Lung microvascular endothelial cell (primary cell): Measurements from ENCODE around the gene UPP2. TPM values are rescaled to one million over a fixed set of nuclear protein-coding genes. Genes with fewer than 3 reads are reported as not detected.

Experiments
- DNase-seq, 2 donors: peaks; one replicate each; pipeline versions ENCODE4 v3.0.0 to v3.0.0-alpha.2; 2010; ENCODE audit warnings: low read depth in 2 of 2
- total RNA-seq: library from RNA; depleted of rRNA; stranded (reverse); fragments of >200 nt; gene quantifications from 2 replicates; pipeline ENCODE4 v1.2.1, GENCODE V29; 2014

UPP2 gene
- total RNA-seq, 1 donor from 2014 or later = not detected

DNA sequence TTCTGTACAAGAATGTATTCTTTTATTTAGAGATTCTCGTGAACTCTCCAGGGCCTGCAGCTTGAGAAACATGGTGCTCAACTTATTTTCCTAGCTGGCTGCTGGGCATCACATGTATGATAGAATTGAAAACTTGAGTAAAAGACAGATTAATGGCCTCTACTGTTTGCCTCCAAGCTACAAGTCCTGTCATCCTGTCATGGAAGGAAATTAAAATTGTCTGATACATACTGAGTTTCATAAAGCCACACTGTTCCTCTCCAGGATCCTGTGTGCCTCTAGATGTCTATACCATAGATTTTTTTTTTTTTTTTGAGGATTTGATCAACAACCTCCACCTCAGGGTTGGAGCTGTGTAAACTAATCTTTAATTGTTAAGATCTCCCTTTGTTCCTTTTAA, 38.5 kb downstream of the UPP2 start:
- no peak for DNase-seq

- no peak for DNase-seq
Measured at GRCh38 chr2:158142165-158142564, 40.5 kb downstream of the UPP2 start.

DNA sequence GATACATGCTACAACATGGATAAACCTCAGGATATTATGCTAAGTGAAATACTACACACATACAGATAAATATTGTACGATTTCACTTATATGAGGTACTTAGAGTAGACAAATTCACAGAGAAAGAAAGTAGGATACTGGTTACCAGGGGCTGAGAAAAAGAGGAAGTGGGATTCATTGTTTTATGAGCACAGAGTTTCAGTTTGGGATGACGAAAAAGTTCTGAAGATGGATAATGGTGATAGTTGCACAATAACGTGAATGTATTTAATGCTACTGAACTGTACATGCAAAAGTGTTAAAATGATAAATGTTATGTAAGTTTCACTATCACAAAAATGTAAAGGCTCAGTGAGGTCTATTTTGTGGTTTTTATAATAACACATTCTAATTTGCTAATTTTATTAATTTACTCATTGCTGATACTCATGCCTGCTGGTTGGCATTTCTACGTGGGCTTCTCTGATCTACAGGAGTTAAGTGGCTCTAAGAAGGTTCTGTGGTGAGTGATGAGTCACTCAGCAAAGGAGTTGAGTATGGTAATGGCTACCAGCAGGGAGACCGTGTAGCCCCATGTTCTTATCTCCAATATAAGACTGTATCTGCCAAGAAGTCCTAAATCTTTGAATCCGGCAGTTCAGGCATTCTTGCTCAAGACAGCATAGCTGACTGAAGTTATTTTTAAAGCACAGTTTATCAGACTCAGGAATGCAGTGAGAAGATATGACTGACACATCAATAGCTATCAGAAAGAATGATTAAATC, 41.1 kb downstream of the UPP2 start:
- no peak for DNase-seq

- DNase-seq = no peak
Measured at GRCh38 chr2:158143703-158144360, 42.2 kb downstream of the UPP2 start.

GRCh38 chr2:158144914-158145625, 43.4 kb downstream of the UPP2 start:
- no peak for DNase-seq

DNA sequence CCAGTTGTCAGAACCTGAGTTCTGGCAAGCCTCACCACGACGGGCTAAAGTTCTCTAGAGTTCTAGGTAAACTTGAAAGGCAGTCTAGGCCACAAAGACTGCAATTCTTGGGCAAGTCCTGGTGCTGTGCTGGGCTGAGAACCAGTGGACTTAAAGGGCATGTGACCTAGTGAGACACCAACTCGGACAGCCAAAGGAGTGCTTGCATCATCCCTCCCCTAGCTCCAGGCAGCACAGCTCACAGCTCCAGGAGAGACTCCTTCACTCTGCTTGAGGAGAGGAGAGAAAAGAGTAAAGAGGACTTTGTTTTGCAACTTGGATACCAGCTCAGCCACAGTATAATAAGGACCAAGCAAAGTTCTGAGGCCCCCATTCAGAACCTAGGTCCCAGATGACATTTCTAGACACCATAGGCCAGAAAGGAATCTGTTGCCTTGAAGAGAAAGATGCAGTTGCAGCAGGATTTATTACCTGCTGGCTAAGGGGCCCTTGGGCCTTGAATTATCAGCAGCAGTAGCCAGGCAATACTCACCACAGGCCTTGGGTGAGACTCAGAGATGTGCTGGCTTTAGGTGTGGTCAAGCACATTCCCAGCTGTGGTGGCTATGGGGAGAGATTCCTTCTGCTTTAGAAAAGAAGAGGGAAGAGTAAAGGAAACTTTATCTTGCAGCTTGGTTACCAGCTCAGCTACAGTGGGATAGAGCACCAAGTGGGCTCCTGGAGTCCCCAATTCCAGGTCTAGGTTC, 51.8 kb downstream of the UPP2 start:
- DNase-seq = no peak

DNA sequence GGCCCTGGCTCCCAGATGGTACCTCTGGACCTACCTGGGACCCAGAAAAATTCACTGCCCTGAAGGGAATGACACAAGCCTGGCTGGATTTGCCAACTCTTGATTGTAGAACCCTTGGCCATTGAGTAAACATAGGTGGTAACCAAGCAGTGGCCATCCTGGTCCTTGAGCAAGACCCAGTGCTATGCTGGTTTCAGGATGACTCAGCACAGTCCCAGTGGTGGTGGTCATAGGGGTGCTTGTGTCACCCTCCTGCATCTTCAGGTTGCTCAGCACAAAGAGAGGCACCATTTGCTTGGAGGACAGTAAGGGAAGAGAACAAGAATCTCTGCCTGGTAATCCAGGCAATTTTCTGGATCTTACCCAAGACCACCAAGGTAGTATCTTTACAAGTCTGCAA, 52.9 kb downstream of the UPP2 start:
- DNase-seq = no peak

GRCh38 chr2:158172719-158173118, 71.0 kb downstream of the UPP2 start:
- DNase-seq = no peak

- DNase-seq = no peak
Measured at GRCh38 chr2:158174495-158174894, 72.8 kb downstream of the UPP2 start.

- DNase-seq = no peak
Measured at GRCh38 chr2:158174956-158175355, 73.3 kb downstream of the UPP2 start.

GRCh38 chr2:158178646-158179045, 77.0 kb downstream of the UPP2 start:
- no peak for DNase-seq

GRCh38 chr2:158179660-158180059, 78.0 kb downstream of the UPP2 start:
- DNase-seq = peak; percentile 51 to 70

DNA sequence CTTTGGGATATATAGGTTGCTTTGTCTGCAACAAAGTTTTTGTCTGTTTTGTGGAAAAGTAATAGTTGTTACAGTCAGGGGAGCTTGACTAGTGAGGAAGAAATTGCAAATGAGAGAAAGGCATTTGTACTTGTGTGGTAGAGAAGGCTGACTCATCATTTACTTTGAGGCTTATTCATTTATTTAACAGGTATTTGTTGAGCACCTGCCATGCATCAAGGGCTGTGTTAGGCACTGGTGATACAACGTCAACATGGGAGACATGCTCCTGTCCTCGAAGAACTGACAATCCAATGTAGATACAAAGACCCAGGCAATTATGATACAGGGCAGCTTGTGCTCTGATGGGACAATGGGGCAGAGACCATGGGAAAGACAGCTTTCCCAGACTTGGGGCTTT, 79.5 kb downstream of the UPP2 start:
- DNase-seq = no peak

DNA sequence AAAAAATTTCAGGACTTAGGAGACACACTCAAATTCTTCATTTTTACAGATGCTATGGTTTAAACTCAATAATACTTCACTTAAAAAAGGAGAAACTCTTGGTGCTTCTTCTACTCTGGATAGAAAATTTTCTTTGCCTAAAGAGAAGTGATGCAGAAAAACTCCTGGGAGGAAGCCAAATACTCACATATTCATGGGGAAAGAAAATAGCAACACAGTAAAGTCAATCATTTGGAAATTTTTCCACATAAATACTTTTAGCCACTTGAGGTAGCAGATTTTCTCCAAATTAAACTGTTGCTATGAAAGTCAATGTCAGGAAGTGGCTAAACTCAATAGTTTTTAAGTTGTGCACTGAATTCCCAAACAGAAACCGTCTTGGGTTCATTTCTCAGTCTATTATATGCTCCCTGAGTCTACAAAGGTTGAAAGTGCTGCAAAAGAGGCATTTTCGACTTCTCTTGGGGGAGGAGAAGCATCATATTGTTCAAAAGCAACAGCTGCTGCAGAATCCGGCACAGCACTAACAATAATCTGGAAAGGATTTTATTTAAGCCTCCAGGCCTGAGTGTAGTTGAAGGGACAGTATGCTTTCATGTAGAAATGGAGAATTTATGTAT, 81.1 kb downstream of the UPP2 start:
- DNase-seq = no peak

GRCh38 chr2:158184001-158184400, 82.3 kb downstream of the UPP2 start:
- no peak for DNase-seq

DNA sequence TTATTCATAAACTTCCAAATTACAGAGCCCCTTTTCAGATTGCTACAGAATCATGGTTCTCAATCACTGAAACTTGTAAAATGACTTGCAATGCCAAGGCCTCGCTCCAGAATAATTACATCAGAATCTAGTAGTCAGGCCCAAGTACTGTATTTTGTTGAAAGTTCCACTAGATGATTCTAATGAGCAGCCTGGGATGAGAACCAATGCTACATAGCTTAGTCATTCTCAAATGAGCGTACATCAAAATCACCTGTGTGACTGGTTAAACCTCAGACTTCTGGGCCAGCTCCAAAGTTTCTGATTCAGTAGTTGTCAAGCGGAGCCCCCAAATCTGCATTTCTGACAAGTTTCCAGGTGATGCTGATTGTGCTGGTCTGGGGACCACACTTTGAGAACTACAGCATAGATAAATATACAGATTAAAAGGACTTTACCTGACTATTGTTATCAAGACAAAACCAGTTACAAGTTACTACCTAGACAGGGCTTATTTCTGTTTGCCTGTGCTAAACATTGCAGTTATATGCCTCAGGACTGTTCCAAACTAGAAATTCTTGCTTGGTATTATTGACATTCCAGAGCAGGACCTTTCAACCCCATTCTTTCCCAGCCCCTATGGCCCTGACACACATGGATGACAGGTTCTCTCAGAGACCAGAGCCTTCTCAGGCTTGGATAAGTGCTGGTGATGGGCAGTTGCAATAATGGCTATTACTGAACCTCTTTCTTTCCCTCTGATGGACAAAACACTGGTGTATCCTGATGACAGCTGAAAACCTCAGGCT, 83.1 kb downstream of the UPP2 start:
- DNase-seq = no peak
